Neural progenitor cell (in vitro differentiated cells): Measurements from ENCODE around the gene C6orf136. TPM values are rescaled to one million over a fixed set of nuclear protein-coding genes. Genes with fewer than 3 reads are reported as not detected.

ENCODE experiments used
- DNase-seq: peaks from one replicate; pipeline ENCODE4 v3.0.0-alpha.2; 2016; ENCODE audit warnings: low spot score
- H2AFZ ChIP-seq: fragments of 200-600 bp; sonication (generic); replicated peaks from 2 replicates; pipeline ENCODE4 v1.6.1; 2016; ENCODE audit warnings: antibody characterized with exemption
- H3F3A ChIP-seq: fragments of 200-600 bp; sonication (generic); 2 replicates; pipeline ENCODE4 v1.6.1; 2016; ENCODE audit warnings: antibody characterized with exemption, low read depth
- H3K27ac ChIP-seq: fragments of 200-600 bp; sonication (generic); 2 replicates; pipeline ENCODE4 v1.5.1; 2016; ENCODE audit warnings: mild to moderate bottlenecking
- H3K27me3 ChIP-seq: fragments of 200-600 bp; sonication (generic); 2 replicates; pipeline ENCODE4 v1.6.1; 2016; ENCODE audit warnings: mild to moderate bottlenecking, moderate library complexity
- H3K36me3 ChIP-seq: fragments of 200-600 bp; sonication (generic); 2 replicates; pipeline ENCODE4 v1.5.1; 2016
- H3K4me1 ChIP-seq: fragments of 200-600 bp; sonication (generic); 2 replicates; pipeline ENCODE4 v1.6.1; 2016; ENCODE audit warnings: mixed run types
- H3K4me2 ChIP-seq: fragments of 200-600 bp; sonication (generic); 2 replicates; pipeline ENCODE4 v1.6.1; 2016
- H3K4me3 ChIP-seq: fragments of 200-600 bp; sonication (generic); 2 replicates; pipeline ENCODE4 v1.5.1; 2016
- H3K79me2 ChIP-seq: fragments of 200-600 bp; sonication (generic); 2 replicates; pipeline ENCODE4 v1.6.1; 2016; ENCODE audit warnings: low read depth
- H3K9ac ChIP-seq: fragments of 200-600 bp; sonication (generic); 2 replicates; pipeline ENCODE4 v1.6.1; 2016
- H3K9me3 ChIP-seq: fragments of 200-600 bp; sonication (generic); 2 replicates; pipeline ENCODE4 v1.5.1; 2016; ENCODE audit warnings: low read depth
- H4K20me1 ChIP-seq: fragments of 200-600 bp; sonication (generic); 2 replicates; pipeline ENCODE4 v1.6.1; 2016; ENCODE audit warnings: low read depth
- H3K27ac Mint-ChIP-seq: 3 replicates; pipeline ENCODE4 v1.8.0; 2021; ENCODE audit warnings: mixed read lengths
- H3K27me3 Mint-ChIP-seq: 2 replicates; pipeline ENCODE4 v1.8.0; 2022; ENCODE audit warnings: low read depth, mild to moderate bottlenecking, inconsistent platforms, moderate library complexity, mixed read lengths; ENCODE audit not compliant: insufficient read depth
- H3K36me3 Mint-ChIP-seq: 3 replicates; pipeline ENCODE4 v1.8.0; 2021; ENCODE audit warnings: mixed read lengths
- H3K4me1 Mint-ChIP-seq: 3 replicates; pipeline ENCODE4 v1.8.0; 2021; ENCODE audit warnings: mixed read lengths
- H3K4me3 Mint-ChIP-seq: 3 replicates; pipeline ENCODE4 v1.8.0; 2021; ENCODE audit warnings: mild to moderate bottlenecking, moderate library complexity, mixed read lengths
- H3K9me3 Mint-ChIP-seq: 3 replicates; pipeline ENCODE4 v1.8.0; 2020; ENCODE audit warnings: mixed read lengths
- CTCF ChIP-seq: fragments of 200-600 bp; sonication (generic); IDR thresholded peaks from 2 replicates; pipeline ENCODE4 v1.5.1; 2017; ENCODE audit warnings: antibody characterized with exemption, mild to moderate bottlenecking
- EZH2 ChIP-seq: fragments of 200-600 bp; sonication (generic); IDR thresholded peaks from 2 replicates; pipeline ENCODE4 v1.6.1; 2017; ENCODE audit warnings: antibody characterized with exemption, mild to moderate bottlenecking, moderate library complexity
- EZH2phosphoT487 ChIP-seq: fragments of 200-600 bp; sonication (generic); IDR thresholded peaks from 2 replicates; pipeline ENCODE4 v1.6.1; 2017; ENCODE audit warnings: antibody characterized with exemption
- total RNA-seq: library from RNA; depleted of rRNA; stranded (reverse); fragments of >200 nt; gene quantifications from 2 replicates; pipeline ENCODE4 v1.2.3, GENCODE V29; 2015; ENCODE audit warnings: low replicate concordance

Gene C6orf136
- total RNA-seq, 1 donor from 2014 or later: 3.7 TPM

GRCh38 chr6:30687659-30688431, 40.9 kb downstream of the C6orf136 start:
- Mint-ChIP-seq H3K4me1 (peaks cover 75% of the 10 kb centered on the region), H3K4me3 (peak overlapping the region; percentile 95), H3K27me3 (peaks cover 5% of the 10 kb centered on the region), H3K27ac (peak overlapping the region; percentile 95), H3K36me3 (peaks cover 6% of the 10 kb centered on the region), H3K9me3 (no peaks in the 10 kb centered on the region)
- peaks cover 19% of the 10 kb centered on the region for H4K20me1 ChIP-seq
- H3F3A ChIP-seq: peaks cover 43% of the 10 kb centered on the region
- no peak overlapping the region for H3K9ac ChIP-seq
- peak overlapping the region; percentile 40 for H3K27ac ChIP-seq
- no peak for TF ChIP-seq EZH2phosphoT487
- TF ChIP-seq CTCF: peak; percentile 8
- peaks cover 64% of the 10 kb centered on the region for H3K79me2 ChIP-seq
- H3K9me3 ChIP-seq: no peaks in the 10 kb centered on the region
- H3K27me3 ChIP-seq: no peaks in the 10 kb centered on the region
- H3K4me1 ChIP-seq: peaks cover 56% of the 10 kb centered on the region
- peak overlapping the region; percentile 90 for H3K4me3 ChIP-seq
- H3K4me2 ChIP-seq: peak overlapping the region; percentile 97
- no peak for DNase-seq
- H3K36me3 ChIP-seq: no peaks in the 10 kb centered on the region
- H2AFZ ChIP-seq: no peak overlapping the region

GRCh38 chr6:30688569-30688968, 41.6 kb downstream of the C6orf136 start:
- no peaks in the 10 kb centered on the region for H3K27me3 ChIP-seq
- peaks cover 5% of the 10 kb centered on the region for H3K27me3 Mint-ChIP-seq
- H3F3A ChIP-seq: peaks cover 43% of the 10 kb centered on the region
- H3K4me1 ChIP-seq: peaks cover 49% of the 10 kb centered on the region
- H3K4me1 Mint-ChIP-seq: peaks cover 68% of the 10 kb centered on the region
- H3K36me3 Mint-ChIP-seq: peaks cover 6% of the 10 kb centered on the region
- H3K9me3 ChIP-seq: no peaks in the 10 kb centered on the region
- H3K9ac ChIP-seq: no peak overlapping the region
- H3K4me3 ChIP-seq: no peak overlapping the region
- H4K20me1 ChIP-seq: peaks cover 12% of the 10 kb centered on the region
- TF ChIP-seq EZH2: no peak
- TF ChIP-seq CTCF: no peak
- TF ChIP-seq EZH2phosphoT487: no peak
- no peaks in the 10 kb centered on the region for H3K36me3 ChIP-seq
- no peak overlapping the region for H3K27ac ChIP-seq
- no peak for DNase-seq
- no peaks in the 10 kb centered on the region for H3K9me3 Mint-ChIP-seq
- peak overlapping the region; percentile 95 for H3K4me3 Mint-ChIP-seq
- peaks cover 56% of the 10 kb centered on the region for H3K79me2 ChIP-seq
- H2AFZ ChIP-seq: no peak overlapping the region
- peak overlapping the region; percentile 97 for H3K4me2 ChIP-seq
- H3K27ac Mint-ChIP-seq: peak overlapping the region; percentile 94

GRCh38 chr6:30689022-30689865, 42.3 kb downstream of the C6orf136 start:
- Histone ChIP-seq H3F3A (peaks cover 43% of the 10 kb centered on the region), H3K27ac (no peak overlapping the region), H3K27me3 (no peaks in the 10 kb centered on the region), H3K4me2 (peak overlapping the region; percentile 97), H4K20me1 (peaks cover 5% of the 10 kb centered on the region), H3K9me3 (no peaks in the 10 kb centered on the region), H3K4me3 (peak overlapping the region; percentile 76), H3K4me1 (peaks cover 42% of the 10 kb centered on the region), H3K79me2 (peaks cover 50% of the 10 kb centered on the region), H3K36me3 (no peaks in the 10 kb centered on the region), H2AFZ (no peak overlapping the region), H3K9ac (no peak overlapping the region)
- no peaks in the 10 kb centered on the region for H3K9me3 Mint-ChIP-seq
- no peak for DNase-seq
- peak overlapping the region; percentile 81 for H3K27ac Mint-ChIP-seq
- peaks cover 5% of the 10 kb centered on the region for H3K27me3 Mint-ChIP-seq
- H3K4me3 Mint-ChIP-seq: peak overlapping the region; percentile 95
- peaks cover 61% of the 10 kb centered on the region for H3K4me1 Mint-ChIP-seq
- peaks cover 6% of the 10 kb centered on the region for H3K36me3 Mint-ChIP-seq
- TF ChIP-seq EZH2 (no peak), EZH2phosphoT487 (no peak), CTCF (no peak)
